HG03108 (cell line): ENCODE results near the gene LANCL1.

Source experiments
- ATAC-seq: cut with Tn5 transposase; IDR thresholded peaks from one replicate; pipeline ENCODE4 v1.9.1; 2021; ENCODE audit warnings: moderate library complexity; ENCODE audit not compliant: unreplicated experiment

Gene LANCL1

DNA sequence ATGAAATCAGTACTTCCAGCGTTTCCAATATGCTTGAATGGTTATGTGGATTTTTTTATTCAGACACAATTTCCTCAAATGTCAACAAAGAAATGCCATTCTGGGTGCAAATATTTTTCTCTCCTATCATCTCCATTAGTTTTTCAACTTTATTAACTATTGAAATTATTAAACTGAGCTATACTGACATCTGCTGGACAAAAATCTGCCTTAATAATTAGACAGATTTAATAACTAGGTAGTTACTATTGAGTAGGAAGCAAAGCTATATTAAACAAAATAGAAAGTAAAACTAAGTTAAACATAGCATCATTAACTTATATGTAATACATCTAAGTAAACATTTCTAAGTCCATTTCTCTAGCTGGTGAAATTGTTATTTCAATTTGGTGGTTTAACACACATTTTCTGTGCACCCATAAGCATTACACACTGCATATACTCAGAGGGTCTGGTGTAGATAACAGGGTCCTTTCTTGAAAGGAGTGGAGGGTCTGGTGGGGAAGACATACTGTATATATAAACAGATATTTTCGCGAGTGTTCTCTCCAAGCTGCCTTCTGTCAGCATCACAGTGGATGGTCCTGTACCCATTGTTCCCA lies 77.0 kb downstream of the LANCL1 start:
- ATAC-seq, result no peak

DNA sequence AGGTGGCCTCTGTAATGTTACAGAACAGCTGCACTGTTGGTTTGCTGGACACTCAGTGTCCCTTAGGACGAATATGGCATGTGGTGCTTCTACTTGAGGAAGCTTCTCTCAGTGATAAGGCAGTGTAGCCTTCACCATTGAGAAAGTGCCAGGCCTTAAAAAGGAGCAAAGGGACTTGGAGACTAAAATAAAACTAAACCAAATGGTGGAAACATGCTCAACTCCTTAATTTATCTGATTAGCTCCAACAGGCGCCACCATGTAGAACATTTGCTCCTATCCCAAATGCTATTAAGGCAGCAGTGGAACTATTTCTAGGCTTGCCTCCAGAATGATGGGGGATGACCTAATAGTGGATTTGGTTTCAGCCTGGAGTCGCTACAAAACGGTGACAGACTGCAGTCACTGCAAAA lies 84.1 kb downstream of the LANCL1 start:
- ATAC-seq, result no peak

DNA sequence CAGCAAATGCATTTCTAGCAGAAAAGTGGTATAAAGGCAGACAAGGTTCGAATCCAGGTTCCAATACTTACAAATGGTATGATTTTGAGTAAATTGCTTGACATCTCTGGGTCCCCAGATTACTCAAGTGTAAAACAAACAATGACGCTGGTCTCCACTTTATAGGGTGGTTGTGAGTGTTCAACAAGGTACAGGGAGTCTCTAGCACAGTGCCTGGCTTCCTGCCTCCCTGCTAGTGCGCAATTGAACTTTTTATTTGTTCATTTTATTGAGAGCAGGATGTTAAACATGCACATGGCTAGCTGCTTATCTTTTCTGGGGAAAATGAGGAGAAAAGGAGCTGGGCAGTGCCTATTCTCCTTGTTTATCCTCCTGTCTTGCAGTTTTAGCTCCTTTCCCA lies 86.7 kb downstream of the LANCL1 start:
- no peak for ATAC-seq

DNA sequence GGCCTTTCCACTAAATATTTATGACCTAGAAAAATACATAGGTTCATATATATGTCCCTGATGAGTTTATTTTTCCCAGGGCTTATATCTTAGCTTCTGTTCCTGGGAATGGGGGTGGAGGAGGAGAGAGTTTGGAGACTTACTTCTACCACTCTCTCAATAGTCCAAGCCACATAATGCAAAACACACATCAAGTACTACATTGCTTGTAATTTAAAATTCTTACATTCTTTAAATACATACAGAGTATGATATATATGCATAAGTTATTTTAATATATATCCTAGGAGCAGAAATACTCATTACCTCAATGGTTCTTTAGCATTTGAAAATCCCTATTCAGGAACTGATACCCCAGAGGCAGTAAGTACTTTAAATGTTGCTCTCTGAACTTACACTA lies 88.4 kb downstream of the LANCL1 start:
- no peak for ATAC-seq

DNA sequence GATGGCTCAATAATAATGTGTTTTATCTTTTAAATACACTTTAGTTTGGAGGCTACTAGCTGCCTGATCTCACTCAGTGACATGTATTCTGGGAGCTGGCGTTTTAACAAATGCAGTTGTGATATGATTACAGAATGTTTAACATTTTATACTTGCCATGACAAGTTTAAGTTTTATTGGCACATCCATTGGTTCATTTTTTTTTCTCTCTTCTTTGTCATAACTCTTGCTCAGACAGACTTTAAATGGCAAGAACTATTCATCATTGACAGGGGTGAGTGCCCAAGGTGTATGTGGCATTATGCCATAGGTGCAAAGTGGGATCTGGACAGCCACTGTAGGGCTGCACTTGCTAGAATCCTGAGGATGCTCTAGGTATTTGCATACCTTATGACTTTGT lies 89.5 kb downstream of the LANCL1 start:
- no peak for ATAC-seq
